ENCODE results near the gene BAHCC1. TPM values are rescaled to one million over a fixed set of nuclear protein-coding genes. Genes with fewer than 3 reads are reported as not detected.
A peak's percentile ranks its signal among the peaks of the same experiment; 100 is the strongest.

BAHCC1 gene
- total RNA-seq, 1 donor from 2014 or later: 23.7 TPM

- peak; percentile 84 for DNase-seq (ENCODE audit: low spot score)
Measured at GRCh38 chr17:81514739-81515529, 119.7 kb downstream of the BAHCC1 start.

- DNase-seq (ENCODE audit: low spot score): no peak
Measured at GRCh38 chr17:81515530-81516041, 120.3 kb downstream of the BAHCC1 start.

Other genes with a start within 250 kb of the BAHCC1 start
- not detected for gene PVALEF, start 229.9 kb upstream of the BAHCC1 start, total RNA-seq
- 3.4 TPM for gene AATK, start 229.2 kb upstream of the BAHCC1 start, total RNA-seq
- 5.4 TPM for gene CEP131, start 172.5 kb upstream of the BAHCC1 start, total RNA-seq
- gene TEPSIN, start 156.4 kb upstream of the BAHCC1 start, total RNA-seq: 37.1 TPM
- gene NDUFAF8, start 156.1 kb upstream of the BAHCC1 start, total RNA-seq: 52.9 TPM
- gene SLC38A10, start 100.2 kb upstream of the BAHCC1 start, total RNA-seq: 94.4 TPM
- gene ACTG1, start 117.3 kb downstream of the BAHCC1 start, total RNA-seq: 3,857 TPM
- gene FSCN2, start 132.9 kb downstream of the BAHCC1 start, total RNA-seq: 4.2 TPM
- gene FAAP100, start 156.9 kb downstream of the BAHCC1 start, total RNA-seq: 37.1 TPM
- 106 TPM for gene NPLOC4, start 241.7 kb downstream of the BAHCC1 start, total RNA-seq
- 2.5 TPM for gene TSPAN10, start 241.7 kb downstream of the BAHCC1 start, total RNA-seq

Data from ureter (tissue), 1 donor.